Measurements from ENCODE around the gene CAMK1D. TPM values are rescaled to one million over a fixed set of nuclear protein-coding genes. Genes with fewer than 3 reads are reported as not detected.

Gene CAMK1D
- total and polyA plus RNA-seq, 2 donors (not counting 3 experiments of a cell fraction or from before 2014, with no cell fraction given) = 0.37 to 4.2 TPM

- FAIRE-seq = no peak
These were observed 419.1 kb downstream of the CAMK1D start for GRCh38 chr10:12768156-12769100.

More at GRCh38 chr10:12768156-12769100, 419.1 kb downstream of the CAMK1D start:
- dilution Hi-C loops (cut with MboI; ENCODE audit: extremely low pct_ligation_motif_present, low sequenced_read_pairs) = no loop called here
- CTCF ChIA-PET = interaction anchor here (0.5 to 1.4 kb wide), 4 partner anchors 14 to 133 kb away, joined by 3 read pairs; no protein-coding TSS in a partner anchor
- Histone ChIP-seq H3K4me1 (ENCODE audit: control insufficient read depth, extremely low read depth, insufficient read depth, low read length) (no peaks in the 10 kb centered on the region), H3K36me3 (ENCODE audit: control insufficient read depth in 2 of 2, extremely low read depth in 1 of 2, insufficient read depth in 2 of 2, low read length in 2 of 2) (no peaks in the 10 kb centered on the region), H4K20me1 (replicated peaks; ENCODE audit: control insufficient read depth, extremely low read depth, insufficient read depth, low read length) (no peaks in the 10 kb centered on the region), H3K4me2 (ENCODE audit: insufficient read depth, low read length) (no peak overlapping the region), H3K9ac (replicated peaks; ENCODE audit: extremely low read depth, insufficient read depth, low read length) (no peak overlapping the region), H3K4me3 (replicated peaks in 1 of 3; ENCODE audit: insufficient read depth in 1 of 3, low read depth in 1 of 3, low read length in 3 of 3) (no peak overlapping the region), H3K9me3 (replicated peaks; ENCODE audit: control insufficient read depth, insufficient read depth, low read length) (no peaks in the 10 kb centered on the region), H3K27ac (ENCODE audit: insufficient read depth, low read depth, low read length) (no peak overlapping the region), H3K9me1 (replicated peaks; ENCODE audit: control insufficient read depth, extremely low read depth, insufficient read depth, low read length) (no peaks in the 10 kb centered on the region), H2AFZ (ENCODE audit: low read depth, low read length) (no peak overlapping the region), H3K79me2 (ENCODE audit: control insufficient read depth, insufficient read depth, low read length) (no peaks in the 10 kb centered on the region), H3K27me3 (ENCODE audit: control insufficient read depth in 2 of 2, insufficient read depth in 2 of 2, low read length in 2 of 2) (no peaks in the 10 kb centered on the region)
- TF ChIP-seq GATA2 (IDR thresholded peaks at IDR 0.05; ENCODE audit: insufficient read depth, insufficient read length, low read depth, low read length) (no peak), FOS (IDR thresholded peaks at IDR 0.05; ENCODE audit: borderline replicate concordance, insufficient read depth, low read length) (no peak), POLR2A (IDR thresholded peaks at IDR 0.05; ENCODE audit: low read depth, low read length) (no peak), MAX (IDR thresholded peaks at IDR 0.05; ENCODE audit: insufficient read depth, insufficient read length) (no peak), CTCF (IDR thresholded peaks at IDR 0.05; ENCODE audit: extremely low read depth in 1 of 2, insufficient read depth in 1 of 2, low read depth in 1 of 2, low read length in 2 of 2) (no peak), EZH2 (IDR thresholded peaks at IDR 0.05; ENCODE audit: borderline replicate concordance, low read depth, low read length, severe bottlenecking) (no peak), JUN (IDR thresholded peaks at IDR 0.05; ENCODE audit: borderline replicate concordance, insufficient read depth, insufficient read length, low read depth) (no peak), MYC (IDR thresholded peaks at IDR 0.05; ENCODE audit: low read depth, low read length) (no peak), POLR2AphosphoS5 (IDR thresholded peaks at IDR 0.05; ENCODE audit: insufficient read depth, low read depth, low read length) (no peak)
- intact Hi-C loops (cut with micrococcal nuclease) = no loop called here
- DNase-seq (ENCODE audit: low read depth, low spot score) = no peak
- no TSS peak for BruUV-seq (replicated peaks)
- POLR2A ChIA-PET = no interaction called here

Measured in endothelial cell of umbilical vein (primary cell).